NCI-H2196 (cell line): ENCODE measurements around the gene BTNL3.

Experiments used
- DNase-seq: peaks from one replicate; lab custom pipeline; 2025; ENCODE audit not compliant: unreplicated experiment; lab: John Stamatoyannopoulos, UW

The BTNL3 gene

GRCh38 chr5:181020688-181021087 lies 32.0 kb downstream of the BTNL3 start:
- DNase-seq: no peak

GRCh38 chr5:181024245-181025064 lies 35.8 kb downstream of the BTNL3 start:
- no peak for DNase-seq

GRCh38 chr5:181027452-181028031 lies 38.9 kb downstream of the BTNL3 start:
- DNase-seq: no peak

- DNase-seq: no peak
These were observed 39.6 kb downstream of the BTNL3 start for GRCh38 chr5:181028032-181028819.

GRCh38 chr5:181031716-181032115 lies 43.1 kb downstream of the BTNL3 start:
- no peak for DNase-seq

- DNase-seq: no peak
These were observed 47.6 kb downstream of the BTNL3 start for GRCh38 chr5:181035991-181036815.

GRCh38 chr5:181036816-181037364 lies 48.2 kb downstream of the BTNL3 start:
- no peak for DNase-seq

GRCh38 chr5:181037365-181037861 lies 48.8 kb downstream of the BTNL3 start:
- DNase-seq: no peak

- DNase-seq: no peak
These were observed 50.8 kb downstream of the BTNL3 start for GRCh38 chr5:181039471-181039870.

- no peak for DNase-seq
These were observed 51.4 kb downstream of the BTNL3 start, which contains the start of gene BTNL9 for GRCh38 chr5:181039931-181040630. BTNL9 (plus strand) TSS chr5:181040266; CDS start chr5:181045490, 5,224 bp downstream.

GRCh38 chr5:181040631-181040945 lies 51.9 kb downstream of the BTNL3 start:
- no peak for DNase-seq

GRCh38 chr5:181041043-181041442 lies 52.4 kb downstream of the BTNL3 start:
- no peak for DNase-seq

GRCh38 chr5:181042036-181042713 lies 53.5 kb downstream of the BTNL3 start:
- no peak for DNase-seq

GRCh38 chr5:181042722-181043121 lies 54.1 kb downstream of the BTNL3 start:
- no peak for DNase-seq

GRCh38 chr5:181043285-181044092 lies 54.8 kb downstream of the BTNL3 start:
- DNase-seq: no peak

GRCh38 chr5:181044093-181044599 lies 55.5 kb downstream of the BTNL3 start:
- DNase-seq: no peak

GRCh38 chr5:181044662-181045305 lies 56.1 kb downstream of the BTNL3 start:
- no peak for DNase-seq

GRCh38 chr5:181045316-181045715 lies 56.7 kb downstream of the BTNL3 start:
- DNase-seq: no peak
